Natural killer cell (primary cell): ENCODE results near the gene NACAD. TPM values are rescaled to one million over a fixed set of nuclear protein-coding genes. Genes with fewer than 3 reads are reported as not detected.
A peak's percentile ranks its signal among the peaks of the same experiment; 100 is the strongest.

Experiments used
- ATAC-seq, 3 donors: fragments of 150-1000 bp in 2 of 3; fragments of 200-7000 bp in 1 of 3; cut with Tn5 transposase; 1 replicate in 1 of 3; 2 replicates in 2 of 3; pipeline ENCODE4 v1.10.0; 2021; ENCODE audit warnings: mild to moderate bottlenecking in 2 of 3, moderate library complexity in 2 of 3
- DNase-seq, 2 donors: peaks; one replicate each; pipeline versions ENCODE4 v3.0.0 to v3.0.0-alpha.2; 2013 to 2021; ENCODE audit warnings: mixed read lengths in 1 of 2
- H3K27ac ChIP-seq: one replicate; pipeline ENCODE4 v1.5.1; 2013; ENCODE audit warnings: mild to moderate bottlenecking, low read length
- H3K27me3 ChIP-seq: one replicate; pipeline ENCODE4 v1.6.1; 2013; ENCODE audit warnings: low read length; ENCODE audit not compliant: control insufficient read depth, insufficient read depth
- H3K36me3 ChIP-seq: one replicate; pipeline ENCODE4 v1.6.1; 2013; ENCODE audit warnings: low read length; ENCODE audit not compliant: control insufficient read depth, insufficient read depth
- H3K4me1 ChIP-seq: one replicate; pipeline ENCODE4 v1.6.1; 2013; ENCODE audit warnings: low read length; ENCODE audit not compliant: control insufficient read depth, insufficient read depth
- H3K4me3 ChIP-seq: one replicate; pipeline ENCODE4 v1.5.1; 2013; ENCODE audit warnings: low read length
- H3K9me3 ChIP-seq: one replicate; pipeline ENCODE4 v1.6.1; 2013; ENCODE audit warnings: low read length; ENCODE audit not compliant: control insufficient read depth, insufficient read depth
- H3K27ac Mint-ChIP-seq, 2 donors: one replicate each; pipeline ENCODE4 v1.8.0; 2022; ENCODE audit warnings: mild to moderate bottlenecking in 2 of 2, mixed read lengths in 2 of 2, moderate library complexity in 1 of 2
- H3K27me3 Mint-ChIP-seq, 2 donors: one replicate each; pipeline ENCODE4 v1.8.0; 2022; ENCODE audit warnings: low read depth in 2 of 2, mixed read lengths in 2 of 2
- H3K36me3 Mint-ChIP-seq: one replicate; pipeline ENCODE4 v1.8.0; 2022; ENCODE audit warnings: mixed read lengths
- H3K4me1 Mint-ChIP-seq, 2 donors: one replicate each; pipeline ENCODE4 v1.8.0; 2022; ENCODE audit warnings: mixed read lengths in 2 of 2
- H3K4me3 Mint-ChIP-seq: one replicate; pipeline ENCODE4 v1.8.0; 2022; ENCODE audit warnings: mild to moderate bottlenecking, moderate library complexity, mixed read lengths
- H3K9me3 Mint-ChIP-seq, 2 donors: one replicate each; pipeline ENCODE4 v1.8.0; 2022; ENCODE audit warnings: mixed read lengths in 2 of 2
- WGBS: methylation state at CpG from one replicate; pipeline ENCODE4 v1.1.7; 2013; ENCODE audit warnings: missing lambda C conversion rate; ENCODE audit not compliant: insufficient coverage; 5-methylcytosine and 5-hydroxymethylcytosine counted together
- intact Hi-C: fragments of 100-400 bp; cut with micrococcal nuclease; formaldehyde crosslinking; loops from one replicate; pipeline ENCODE4 v1.14.2; 2022
- total RNA-seq, 4 donors: library from RNA; stranded (reverse); fragments of 120-200 nt in 1 of 4; gene quantifications; one replicate each; pipeline versions ENCODE4 v1.2.3 to v1.2.4, GENCODE V29; 2013 to 2022
- TF ChIP-seq, protein P1 (sequence below): fragments of 200-600 bp; IDR thresholded peaks from one replicate; pipeline ENCODE4 v1.8.0; 2022; ENCODE audit warnings: antibody characterized with exemption

NACAD gene
- total RNA-seq, 3 donors from 2014 or later (not counting 1 experiment from before 2014, with no cell fraction given), result 0.75 to 1.7 (median 0.78) TPM

- Histone ChIP-seq H3K27me3 (no peaks in the 10 kb centered on the region), H3K4me1 (peaks cover 5% of the 10 kb centered on the region), H3K9me3 (no peaks in the 10 kb centered on the region), H3K27ac (no peak overlapping the region), H3K36me3 (no peaks in the 10 kb centered on the region), H3K4me3 (no peak overlapping the region)
- WGBS, result 94% methylated on average over 4 of the region's 4 CpGs
- intact Hi-C loops, result no loop called here
- DNase-seq (no peak), ATAC-seq (no peak)
- no peaks in the 10 kb centered on the region for H3K36me3 Mint-ChIP-seq
- H3K4me1 Mint-ChIP-seq, result peaks cover 12 to 22% of the 10 kb centered on the region in 2 donors
- H3K9me3 Mint-ChIP-seq, result no peaks in the 10 kb centered on the region
- TF ChIP-seq, protein P1, sequence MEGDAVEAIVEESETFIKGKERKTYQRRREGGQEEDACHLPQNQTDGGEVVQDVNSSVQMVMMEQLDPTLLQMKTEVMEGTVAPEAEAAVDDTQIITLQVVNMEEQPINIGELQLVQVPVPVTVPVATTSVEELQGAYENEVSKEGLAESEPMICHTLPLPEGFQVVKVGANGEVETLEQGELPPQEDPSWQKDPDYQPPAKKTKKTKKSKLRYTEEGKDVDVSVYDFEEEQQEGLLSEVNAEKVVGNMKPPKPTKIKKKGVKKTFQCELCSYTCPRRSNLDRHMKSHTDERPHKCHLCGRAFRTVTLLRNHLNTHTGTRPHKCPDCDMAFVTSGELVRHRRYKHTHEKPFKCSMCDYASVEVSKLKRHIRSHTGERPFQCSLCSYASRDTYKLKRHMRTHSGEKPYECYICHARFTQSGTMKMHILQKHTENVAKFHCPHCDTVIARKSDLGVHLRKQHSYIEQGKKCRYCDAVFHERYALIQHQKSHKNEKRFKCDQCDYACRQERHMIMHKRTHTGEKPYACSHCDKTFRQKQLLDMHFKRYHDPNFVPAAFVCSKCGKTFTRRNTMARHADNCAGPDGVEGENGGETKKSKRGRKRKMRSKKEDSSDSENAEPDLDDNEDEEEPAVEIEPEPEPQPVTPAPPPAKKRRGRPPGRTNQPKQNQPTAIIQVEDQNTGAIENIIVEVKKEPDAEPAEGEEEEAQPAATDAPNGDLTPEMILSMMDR, result no peak
- no peak overlapping the region for H3K4me3 Mint-ChIP-seq
- H3K27me3 Mint-ChIP-seq, result no peaks in the 10 kb centered on the region
- no peak overlapping the region for H3K27ac Mint-ChIP-seq
These were observed 44.6 kb upstream of the NACAD start for GRCh38 chr7:45133352-45133751.

GRCh38 chr7:45132708-45133320, 44.0 kb upstream of the NACAD start:
- DNase-seq (no peak), ATAC-seq (no peak)
- Mint-ChIP-seq H3K27me3 (no peaks in the 10 kb centered on the region), H3K9me3 (no peaks in the 10 kb centered on the region), H3K36me3 (no peaks in the 10 kb centered on the region), H3K4me3 (no peak overlapping the region), H3K27ac (no peak overlapping the region), H3K4me1 (peaks cover 12 to 22% of the 10 kb centered on the region in 2 donors)
- Histone ChIP-seq H3K9me3 (no peaks in the 10 kb centered on the region), H3K36me3 (no peaks in the 10 kb centered on the region), H3K27ac (no peak overlapping the region), H3K4me1 (peaks cover 5% of the 10 kb centered on the region), H3K27me3 (no peaks in the 10 kb centered on the region), H3K4me3 (no peak overlapping the region)
- TF ChIP-seq, protein P1, result no peak
- 82% methylated on average over 7 of the region's 8 CpGs for WGBS
- intact Hi-C loops, result no loop called here

GRCh38 chr7:45131891-45132290, 43.1 kb upstream of the NACAD start:
- no peak for ATAC-seq
- peak overlapping the region in 1 of 2 donors; percentile 35 for H3K27ac Mint-ChIP-seq

More at GRCh38 chr7:45131891-45132290, 43.1 kb upstream of the NACAD start:
- TF ChIP-seq, protein P1, result no peak
- intact Hi-C loops, result no loop called here
- Histone ChIP-seq H3K4me3 (no peak overlapping the region), H3K4me1 (peaks cover 5% of the 10 kb centered on the region), H3K27ac (no peak overlapping the region), H3K36me3 (no peaks in the 10 kb centered on the region), H3K27me3 (no peaks in the 10 kb centered on the region), H3K9me3 (no peaks in the 10 kb centered on the region)
- Mint-ChIP-seq H3K9me3 (no peaks in the 10 kb centered on the region), H3K4me1 (peaks cover 12 to 22% of the 10 kb centered on the region in 2 donors), H3K27me3 (no peaks in the 10 kb centered on the region), H3K4me3 (no peak overlapping the region), H3K36me3 (no peaks in the 10 kb centered on the region)
- DNase-seq, result no peak
- WGBS, result 78% methylated on average over 4 of the region's 4 CpGs
